Adrenal gland (tissue), 12 donors: ENCODE measurements around the gene TBC1D22A. TPM values are rescaled to one million over a fixed set of nuclear protein-coding genes. Genes with fewer than 3 reads are reported as not detected.

Source experiments
- DNase-seq, 7 donors: peaks; one replicate each; pipeline ENCODE4 v3.0.0-alpha.2; 2019 to 2020
- H3K27ac ChIP-seq, 5 donors: fragments of 200-600 bp; sonication (generic) in 4 of 5; 1 replicate in 3 of 5; 2 replicates in 2 of 5; pipeline versions ENCODE4 v1.5.1 to v1.8.0; 2016 to 2020; ENCODE audit warnings: mild to moderate bottlenecking in 1 of 5
- H3K27me3 ChIP-seq: fragments of 200-600 bp; 2 replicates; pipeline ENCODE4 v1.8.0; 2021
- H3K36me3 ChIP-seq, 2 donors: fragments of 200-600 bp; replicated peaks in 1 of 2; 1 replicate in 1 of 2; 2 replicates in 1 of 2; pipeline versions ENCODE4 v1.5.1 to v1.8.0; 2018 to 2022
- H3K4me1 ChIP-seq, 2 donors: fragments of 200-600 bp; replicated peaks in 1 of 2; 1 replicate in 1 of 2; 2 replicates in 1 of 2; pipeline versions ENCODE4 v1.5.1 to v1.8.0; 2018 to 2021
- H3K4me3 ChIP-seq, 4 donors: fragments of 200-600 bp; sonication (generic) in 3 of 4; one replicate each; pipeline ENCODE4 v1.5.1; 2016 to 2018
- H3K9me3 ChIP-seq, 3 donors: fragments of 200-600 bp; sonication (generic) in 1 of 3; replicated peaks in 1 of 3; 1 replicate in 2 of 3; 2 replicates in 1 of 3; pipeline versions ENCODE4 v1.5.1 to v1.8.0; 2016 to 2021
- CTCF ChIP-seq, 6 experiments: fragments of 450-650 bp in 4 of 6; fragments of 200-600 bp in 2 of 6; sonication (generic) in 1 of 6; IDR thresholded peaks; 1 replicate in 5 of 6; 2 replicates in 1 of 6; pipeline versions ENCODE4 v1.5.1 to v1.8.0; 2016 to 2021; ENCODE audit warnings: antibody characterized with exemption in 6 of 6, mild to moderate bottlenecking in 2 of 6, moderate library complexity in 1 of 6
- POLR2A ChIP-seq, 2 donors: fragments of 450-650 bp; IDR thresholded peaks; one replicate each; pipeline ENCODE4 v1.6.1; 2017; ENCODE audit warnings: antibody characterized with exemption in 2 of 2, mild to moderate bottlenecking in 2 of 2, moderate library complexity in 1 of 2
- whole genome bisulfite sequencing, 4 donors: extraction: QIAGEN DNeasy Blood & Tissue Kit in 2 of 4; methylation state at CpG; one replicate each; pipeline versions ENCODE4 v1.1.5 to v1.1.7; 2013 to 2017; 5-methylcytosine and 5-hydroxymethylcytosine counted together
- intact Hi-C, 2 donors: fragments of 100-400 bp; cut with DNase I; formaldehyde crosslinking; loops; one replicate each; pipeline versions ENCODE4 v1.14.1 to v1.15.0; 2022 to 2023
- polyA plus RNA-seq, 3 donors: library from polyadenylated mRNA; stranded (reverse); fragments of 200-250 nt in 2 of 3; fragments of 350-450 nt in 1 of 3; fragmentation: Illumina TruSeq in 1 of 3; extraction: RNeasy Lipid Tissue Mini Kit (QIAGEN cat#74804) in 1 of 3; gene quantifications; one replicate each; pipeline ENCODE4 v1.2.3, GENCODE V29; 2013 to 2014
- total RNA-seq, 9 donors: library from RNA; depleted of rRNA in 4 of 9; stranded (reverse); fragments of >200 nt in 4 of 9; fragments of 120-200 nt in 1 of 9; fragmentation: NEBNext Ultra II Directional in 1 of 9; extraction: Animal tissue kit (Norgen Biotek cat#: 25700) in 1 of 9; gene quantifications; one replicate each; pipeline versions ENCODE4 v1.1.0 to v1.2.4, GENCODE V29; 2013 to 2023
- donor health status: healthy with polysubstance abuse.
- donor health status: Bipolar disorder and iron deficiency.
- donor health status: DM: yes; HTN: yes; CAD: no.
- donor health status: DM: no; HTN: no; CAD: no.
- donor health status: DM: no; HTN: no; CAD: no.
- donor health status: DM: yes; HTN: yes; CAD: no.

TBC1D22A gene
- total and polyA plus RNA-seq, 12 donors = 11.5 to 44.2 (median 28.1) TPM

- no peaks in the 10 kb centered on the region for H3K27me3 ChIP-seq
- DNase-seq = peak in 4 of 7 donors; percentile 39 to 58 (median 44)
- H3K27ac ChIP-seq = no peak overlapping the region
- H3K4me1 ChIP-seq = peaks cover 0 to 12% of the 10 kb centered on the region in 2 donors
- intact Hi-C loops = no loop called here
- H3K36me3 ChIP-seq = peaks cover 0 to 14% of the 10 kb centered on the region in 2 donors
- 28 to 48% (median 34%) methylated on average over 7 to 28 of the region's 28 CpGs for WGBS, 4 donors
- H3K9me3 ChIP-seq = no peaks in the 10 kb centered on the region
- H3K4me3 ChIP-seq = no peak overlapping the region
- TF ChIP-seq CTCF (IDR thresholded peaks at IDR 0.05) = peak; percentile 74 to 86 (median 82)
- TF ChIP-seq POLR2A (IDR thresholded peaks at IDR 0.05) = no peak
These were observed 40.8 kb downstream of the TBC1D22A start for GRCh38 chr22:46803031-46803880.

GRCh38 chr22:46803936-46804335 lies 41.5 kb downstream of the TBC1D22A start:
- Histone ChIP-seq H3K27me3 (no peaks in the 10 kb centered on the region), H3K9me3 (no peaks in the 10 kb centered on the region), H3K27ac (no peak overlapping the region), H3K36me3 (peaks cover 0 to 14% of the 10 kb centered on the region in 2 donors), H3K4me1 (peaks cover 0 to 9% of the 10 kb centered on the region in 2 donors), H3K4me3 (no peak overlapping the region)
- WGBS, 4 donors = 70 to 77% (median 74%) methylated on average over 10 of the region's 10 CpGs
- intact Hi-C loops = no loop called here
- no peak for TF ChIP-seq CTCF (IDR thresholded peaks at IDR 0.05)
- TF ChIP-seq POLR2A (IDR thresholded peaks at IDR 0.05) = no peak
- no peak for DNase-seq

GRCh38 chr22:46806794-46807193 lies 44.3 kb downstream of the TBC1D22A start:
- Histone ChIP-seq H3K9me3 (no peaks in the 10 kb centered on the region), H3K36me3 (no peaks in the 10 kb centered on the region), H3K4me3 (no peak overlapping the region), H3K4me1 (peaks cover 0 to 6% of the 10 kb centered on the region in 2 donors), H3K27me3 (no peaks in the 10 kb centered on the region), H3K27ac (no peak overlapping the region)
- intact Hi-C loops = no loop called here
- WGBS, 4 donors = 85 to 92% (median 87%) methylated on average over 7 of the region's 7 CpGs
- DNase-seq = no peak
- TF ChIP-seq CTCF (IDR thresholded peaks at IDR 0.05) (no peak), POLR2A (IDR thresholded peaks at IDR 0.05) (no peak)

- no peak overlapping the region for H3K27ac ChIP-seq
- no peak for TF ChIP-seq CTCF (IDR thresholded peaks at IDR 0.05)
- 94 to 99% (median 97%) methylated on average over 6 of the region's 6 CpGs for WGBS, 4 donors
- no peaks in the 10 kb centered on the region for H3K27me3 ChIP-seq
- H3K4me1 ChIP-seq = peaks cover 0 to 6% of the 10 kb centered on the region in 2 donors
- intact Hi-C loops = no loop called here
- peak in 1 of 7 donors; percentile 17 for DNase-seq
- H3K36me3 ChIP-seq = no peaks in the 10 kb centered on the region
- H3K4me3 ChIP-seq = no peak overlapping the region
- no peaks in the 10 kb centered on the region for H3K9me3 ChIP-seq
These were observed 45.0 kb downstream of the TBC1D22A start for GRCh38 chr22:46807458-46807857.
